Measurements from ENCODE around the gene PTGR3. TPM values are rescaled to one million over a fixed set of nuclear protein-coding genes. Genes with fewer than 3 reads are reported as not detected.
A peak's percentile ranks its signal among the peaks of the same experiment; 100 is the strongest.

PTGR3 gene
- total RNA-seq, 1 donor from 2014 or later: 26.3 TPM

- DNase-seq (ENCODE audit: low spot score): peak; percentile 49
- Mint-ChIP-seq H3K27ac (ENCODE audit: unreplicated experiment) (peak overlapping the region; percentile 74), H3K9me3 (ENCODE audit: unreplicated experiment) (no peaks in the 10 kb centered on the region)
Observed at GRCh38 chr18:75211953-75212750, 3.2 kb upstream of the PTGR3 start.

GRCh38 chr18:75211626-75211952 lies 2.6 kb upstream of the PTGR3 start:
- Mint-ChIP-seq H3K4me3 (ENCODE audit: unreplicated experiment) (no peak overlapping the region), H3K36me3 (ENCODE audit: low read depth, unreplicated experiment) (peaks cover 17% of the 10 kb centered on the region), H3K27ac (ENCODE audit: unreplicated experiment) (no peak overlapping the region), H3K4me1 (ENCODE audit: unreplicated experiment) (peaks cover 40% of the 10 kb centered on the region), H3K27me3 (ENCODE audit: unreplicated experiment) (peaks cover 28% of the 10 kb centered on the region), H3K9me3 (ENCODE audit: unreplicated experiment) (no peaks in the 10 kb centered on the region)
- DNase-seq (ENCODE audit: low spot score): no peak
- no peak for TF ChIP-seq CTCF (IDR thresholded peaks at IDR 0.05; ENCODE audit: unreplicated experiment)

More at GRCh38 chr18:75211953-75212750, 3.2 kb upstream of the PTGR3 start:
- Mint-ChIP-seq H3K27me3 (ENCODE audit: unreplicated experiment) (peaks cover 28% of the 10 kb centered on the region), H3K36me3 (ENCODE audit: low read depth, unreplicated experiment) (peaks cover 17% of the 10 kb centered on the region), H3K4me1 (ENCODE audit: unreplicated experiment) (peaks cover 39% of the 10 kb centered on the region), H3K4me3 (ENCODE audit: unreplicated experiment) (peak overlapping the region; percentile 95)
- no peak for TF ChIP-seq CTCF (IDR thresholded peaks at IDR 0.05; ENCODE audit: unreplicated experiment)

- DNase-seq (ENCODE audit: low spot score): peak; percentile 39
- Mint-ChIP-seq H3K4me1 (ENCODE audit: unreplicated experiment) (peaks cover 40% of the 10 kb centered on the region), H3K27me3 (ENCODE audit: unreplicated experiment) (peaks cover 28% of the 10 kb centered on the region), H3K9me3 (ENCODE audit: unreplicated experiment) (no peaks in the 10 kb centered on the region), H3K36me3 (ENCODE audit: low read depth, unreplicated experiment) (peaks cover 17% of the 10 kb centered on the region), H3K27ac (ENCODE audit: unreplicated experiment) (peak overlapping the region; percentile 92), H3K4me3 (ENCODE audit: unreplicated experiment) (peak overlapping the region; percentile 98)
- TF ChIP-seq CTCF (IDR thresholded peaks at IDR 0.05; ENCODE audit: unreplicated experiment): no peak
Observed at GRCh38 chr18:75211002-75211621, 2.2 kb upstream of the PTGR3 start.

GRCh38 chr18:75210274-75211001 lies 1.5 kb upstream of the PTGR3 start, which contains the start of gene TSHZ1:
TSS of gene TSHZ1 (plus strand) at chr18:75210797. CDS start at chr18:75211877, 1,080 bp downstream.
- peak within 1 kb of the TSS; percentile 92 for H3K27ac Mint-ChIP-seq (ENCODE audit: unreplicated experiment)
- no peak for TF ChIP-seq CTCF (IDR thresholded peaks at IDR 0.05; ENCODE audit: unreplicated experiment)
- peaks cover 17% of the 10 kb centered on the region for H3K36me3 Mint-ChIP-seq (ENCODE audit: low read depth, unreplicated experiment)
- peak within 1 kb of the TSS; percentile 98 for H3K4me3 Mint-ChIP-seq (ENCODE audit: unreplicated experiment)
- peak; percentile 47 for DNase-seq (ENCODE audit: low spot score)
- H3K27me3 Mint-ChIP-seq (ENCODE audit: unreplicated experiment): peaks cover 29% of the 10 kb centered on the region
- H3K4me1 Mint-ChIP-seq (ENCODE audit: unreplicated experiment): peaks cover 46% of the 10 kb centered on the region
- H3K9me3 Mint-ChIP-seq (ENCODE audit: unreplicated experiment): no peaks in the 10 kb centered on the region
